ENCODE data around the gene AKR1D1. TPM values are rescaled to one million over a fixed set of nuclear protein-coding genes. Genes with fewer than 3 reads are reported as not detected.

AKR1D1 gene
- total RNA-seq, 1 experiment from 2014 or later = 0.10 TPM

GRCh38 chr7:138137423-138138171, 61.3 kb downstream of the AKR1D1 start:
- BruUV-seq (replicated peaks) = no TSS peak
- H3K9me3 ChIP-seq (ENCODE audit: control insufficient read depth in 1 of 2, insufficient read depth in 1 of 2, low read depth in 1 of 2, low read length in 2 of 2) = no peaks in the 10 kb centered on the region

More at GRCh38 chr7:138137423-138138171, 61.3 kb downstream of the AKR1D1 start:
- no peak overlapping the region for H2AFZ ChIP-seq (ENCODE audit: low read depth, low read length, poor library complexity, severe bottlenecking)
- no peaks in the 10 kb centered on the region for H3K27me3 ChIP-seq (ENCODE audit: insufficient read depth, low read length)
- H3K27ac ChIP-seq (ENCODE audit: low read depth, low read length) = no peak overlapping the region
- no peaks in the 10 kb centered on the region for H3K4me1 ChIP-seq (ENCODE audit: control insufficient read depth in 1 of 2, insufficient read depth in 2 of 2, low read length in 2 of 2)
- no peaks in the 10 kb centered on the region for H3K36me3 ChIP-seq (ENCODE audit: control insufficient read depth in 1 of 2, insufficient read depth in 2 of 2, low read length in 2 of 2)
- H3K4me3 ChIP-seq (replicated peaks in 1 of 2; ENCODE audit: low read depth in 1 of 2, low read length in 2 of 2) = no peak overlapping the region
- no peaks in the 10 kb centered on the region for H4K20me1 ChIP-seq (ENCODE audit: insufficient read depth)
- TF ChIP-seq YY1 (IDR thresholded peaks at IDR 0.05; ENCODE audit: extremely low read depth, insufficient replicate concordance, low read depth, low read length) (no peak), FOSL1 (IDR thresholded peaks at IDR 0.05; ENCODE audit: low read depth) (no peak), EGR1 (IDR thresholded peaks at IDR 0.05; ENCODE audit: low read depth) (no peak), TCF7L2 (IDR thresholded peaks at IDR 0.05; ENCODE audit: borderline replicate concordance, extremely low read depth, insufficient read depth, insufficient read length) (no peak), EZH2 (IDR thresholded peaks at IDR 0.05) (no peak), REST (IDR thresholded peaks at IDR 0.05; ENCODE audit: low read depth) (no peak), RAD21 (IDR thresholded peaks at IDR 0.05; ENCODE audit: low read depth) (no peak), SIN3A (IDR thresholded peaks at IDR 0.05; ENCODE audit: low read depth) (no peak), EZH2phosphoT487 (IDR thresholded peaks at IDR 0.05; ENCODE audit: borderline replicate concordance) (no peak), ZBTB33 (IDR thresholded peaks at IDR 0.05; ENCODE audit: extremely low read depth, insufficient replicate concordance, low read length) (no peak), ELF1 (IDR thresholded peaks at IDR 0.05; ENCODE audit: borderline replicate concordance, low read depth) (no peak), CTCF (IDR thresholded peaks at IDR 0.05 in 2 of 3, conservative IDR thresholded peaks at IDR 0.05 in 1 of 3; ENCODE audit: borderline replicate concordance in 1 of 3, insufficient read depth in 1 of 3, low read depth in 2 of 3, low read length in 2 of 3) (no peak), ZNF274 (IDR thresholded peaks at IDR 0.05; ENCODE audit: low read depth, low read length) (no peak), JUND (IDR thresholded peaks at IDR 0.05) (no peak), ZFX (IDR thresholded peaks at IDR 0.05) (no peak), CEBPB (IDR thresholded peaks at IDR 0.05; ENCODE audit: low read depth) (no peak), SRF (IDR thresholded peaks at IDR 0.05; ENCODE audit: low read depth) (no peak)
- no peaks in the 10 kb centered on the region for H3K79me2 ChIP-seq (ENCODE audit: insufficient read depth, low read length)
- CTCF ChIA-PET = no interaction called here
- intact Hi-C loops (cut with micrococcal nuclease) = no loop called here
- DNase-seq (ENCODE audit: low read depth, low spot score) = no peak
- no peak for ATAC-seq
- RAD21 ChIA-PET (ENCODE audit: low non-redundant PET in 1 of 2, low total read pairs in 2 of 2, uncharacterized antibody in 2 of 2, unreplicated experiment in 2 of 2) = no interaction called here
- no peak overlapping the region for H3K4me2 ChIP-seq (ENCODE audit: low read length)
- no peak overlapping the region for H3K9ac ChIP-seq (ENCODE audit: low read length)
- POLR2A ChIA-PET = no interaction called here
- H3K9me2 ChIP-seq (ENCODE audit: insufficient read depth) = no peaks in the 10 kb centered on the region
